K562 (cell line): Measurements from ENCODE around the gene IQCN. TPM values are rescaled to one million over a fixed set of nuclear protein-coding genes. Genes with fewer than 3 reads are reported as not detected.

Experiments
- BDP1 ChIP-seq: IDR thresholded peaks from 3 replicates; pipeline ENCODE4 v1.6.1; 2011; ENCODE audit not compliant: insufficient read length, insufficient read depth
- DACH1 ChIP-seq: fragments of 450-650 bp; IDR thresholded peaks from 2 replicates; pipeline ENCODE4 v1.6.1; 2018; ENCODE audit not compliant: partially characterized antibody
- DPF2 ChIP-seq: fragments of 450-650 bp; IDR thresholded peaks from 2 replicates; pipeline ENCODE4 v1.6.1; 2016
- E2F5 ChIP-seq: sonication (generic); formaldehyde crosslinking; IDR thresholded peaks from 2 replicates; pipeline ENCODE4 v1.8.0; 2022; ENCODE audit warnings: mild to moderate bottlenecking, missing genetic modification reagents
- FOXK1 ChIP-seq: sonication (generic); formaldehyde crosslinking; IDR thresholded peaks from 2 replicates; pipeline ENCODE4 v1.8.0; 2022; ENCODE audit warnings: missing genetic modification reagents, mild to moderate bottlenecking, borderline replicate concordance
- FOXK2 ChIP-seq, 2 experiments: fragments of 450-650 bp; IDR thresholded peaks in 1 of 2; conservative IDR thresholded peaks in 1 of 2; 2 replicates each; pipeline ENCODE4 v1.6.1; 2016; ENCODE audit warnings: low read depth in 2 of 2, mild to moderate bottlenecking in 1 of 2
- HDAC1 ChIP-seq, 2 experiments: fragments of 450-650 bp; IDR thresholded peaks; 2 replicates each; pipeline ENCODE4 v1.6.1; 2016 to 2017; ENCODE audit warnings: inconsistent platforms in 1 of 2, mild to moderate bottlenecking in 1 of 2, moderate library complexity in 1 of 2
- KDM1A ChIP-seq, 2 experiments: fragments of 450-650 bp; IDR thresholded peaks; 2 replicates each; pipeline ENCODE4 v1.6.1; 2016; ENCODE audit warnings: mild to moderate bottlenecking in 2 of 2
- LARP7 ChIP-seq: fragments of 450-650 bp; IDR thresholded peaks from 2 replicates; pipeline ENCODE4 v1.6.1; 2016
- LEF1 ChIP-seq: fragments of 450-650 bp; IDR thresholded peaks from 2 replicates; pipeline ENCODE4 v1.6.1; 2016; ENCODE audit warnings: mild to moderate bottlenecking
- MAFF ChIP-seq: IDR thresholded peaks from 2 replicates; pipeline ENCODE4 v1.6.1; 2012; ENCODE audit warnings: low read length, improper control_type of control experiment
- MBD1 ChIP-seq: fragments of 250-450 bp; sonication (Bioruptor Pico); IDR thresholded peaks from 2 replicates; pipeline ENCODE4 v1.8.0; 2022; ENCODE audit warnings: inconsistent platforms
- MBD2 ChIP-seq: sonication (generic); IDR thresholded peaks from 2 replicates; pipeline ENCODE4 v1.6.1; 2016; ENCODE audit warnings: low read depth, borderline replicate concordance
- MCM5 ChIP-seq: fragments of 450-650 bp; IDR thresholded peaks from 2 replicates; pipeline ENCODE4 v1.6.1; 2016; ENCODE audit warnings: low read depth
- MTA3 ChIP-seq: fragments of 450-650 bp; formaldehyde crosslinking; IDR thresholded peaks from 2 replicates; pipeline ENCODE4 v1.6.1; 2017; ENCODE audit warnings: mild to moderate bottlenecking, borderline replicate concordance
- NCOR1 ChIP-seq: fragments of 450-650 bp; IDR thresholded peaks from 2 replicates; pipeline ENCODE4 v1.6.1; 2016; ENCODE audit warnings: mild to moderate bottlenecking, moderate library complexity
- PRMT5 ChIP-seq: sonication (generic); formaldehyde crosslinking; IDR thresholded peaks from 2 replicates; pipeline ENCODE4 v1.5.0; 2020; ENCODE audit warnings: missing genetic modification reagents
- RBM34 ChIP-seq: fragments of 200-400 bp; formaldehyde crosslinking; IDR thresholded peaks from 2 replicates; pipeline ENCODE4 v1.6.1; 2018; ENCODE audit warnings: low read length, borderline replicate concordance; ENCODE audit not compliant: insufficient read depth
- SIX5 ChIP-seq, 2 experiments: IDR thresholded peaks; 2 replicates each; pipeline ENCODE4 v1.6.1; 2011; ENCODE audit warnings: low read length in 2 of 2, borderline replicate concordance in 1 of 2, low read depth in 1 of 2, mild to moderate bottlenecking in 1 of 2, moderate library complexity in 1 of 2; ENCODE audit not compliant: insufficient read depth in 1 of 2
- TAF1 ChIP-seq: IDR thresholded peaks from 2 replicates; pipeline ENCODE4 v1.6.1; 2011; ENCODE audit warnings: mild to moderate bottlenecking, low read length, moderate library complexity; ENCODE audit not compliant: insufficient read depth, control insufficient read depth, severe bottlenecking; ENCODE audit errors: extremely low read depth
- TAF15 ChIP-seq: fragments of 200-400 bp; formaldehyde crosslinking; IDR thresholded peaks from 2 replicates; pipeline ENCODE4 v1.6.1; 2017; ENCODE audit warnings: mild to moderate bottlenecking, low read depth, low read length, moderate library complexity
- ZBTB8A ChIP-seq: fragments of 450-650 bp; IDR thresholded peaks from 2 replicates; pipeline ENCODE4 v1.6.1; 2018; ENCODE audit warnings: mild to moderate bottlenecking, moderate library complexity; ENCODE audit not compliant: partially characterized antibody
- ZKSCAN3 ChIP-seq: fragments of 250-450 bp; sonication (Bioruptor Pico); IDR thresholded peaks from 2 replicates; pipeline ENCODE4 v1.4.0; 2020
- ZNF277 ChIP-seq: fragments of 250-450 bp; sonication (Bioruptor Pico); IDR thresholded peaks from 2 replicates; pipeline ENCODE4 v1.8.0; 2022; ENCODE audit warnings: inconsistent platforms, mild to moderate bottlenecking, moderate library complexity, borderline replicate concordance
- ZNF449 ChIP-seq: fragments of 250-450 bp; sonication (Bioruptor Pico); IDR thresholded peaks from 2 replicates; pipeline ENCODE4 v1.8.0; 2022; ENCODE audit warnings: moderate library complexity, mild to moderate bottlenecking, inconsistent platforms
- polyA plus RNA-seq, 8 experiments: library from polyadenylated mRNA; depleted of rRNA in 4 of 8; stranded (reverse) in 5 of 8; unstranded in 3 of 8; fragments of >200 nt; fragmentation: Nextera tagmentation in 2 of 8; fragmentation: Illumina TruSeq in 1 of 8; extraction: Ambion mirVana in 2 of 8; extraction: Trizol in 1 of 8; gene quantifications; 2 replicates each; pipeline versions ENCODE4 v1.2.1 to v1.2.3, GENCODE V29; 2011 to 2014; ENCODE audit warnings: inconsistent platforms in 1 of 8, missing spikeins in 1 of 8
- total RNA-seq, 7 experiments: library from RNA; depleted of rRNA in 6 of 7; stranded (reverse); fragments of >200 nt in 6 of 7; fragmentation: Illumina TruSeq in 2 of 7; extraction: Trizol in 2 of 7; gene quantifications; 2 replicates each; pipeline versions ENCODE4 v1.2.1 to v1.2.3, GENCODE V29; 2011 to 2021; ENCODE audit warnings: low replicate concordance in 1 of 7

Gene IQCN
- total and polyA plus RNA-seq, 9 of the 15 experiments (the other 6 are each of a cell fraction or from before 2014, with no cell fraction given) = 0.01 to 0.07 (median 0.04) TPM; not detected in 3

GRCh38 chr19:18292810-18293641 lies 18.8 kb upstream of the IQCN start (continued):
- TF ChIP-seq MBD2 (no peak), MTA3 (0 out of 2 replicates have a peak, but pooled peaks have one; percentile 18), RBM34 (no peak), TAF1 (peak; percentile 55), ZNF449 (CRISPR knock-in tag) (no peak), MAFF (no peak), PRMT5 (CRISPR knock-in tag) (no peak), LEF1 (peak; percentile 63), MBD1 (CRISPR knock-in tag) (no peak), DACH1 (no peak), SIX5 (IDR thresholded peaks at IDR 0.05; ENCODE audit: borderline replicate concordance in 1 of 2, insufficient read depth in 1 of 2, low read depth in 1 of 2, low read length in 2 of 2) (no peak), MCM5 (no peak), KDM1A (IDR thresholded peaks at IDR 0.05) (peak; percentile 92 to 94), LARP7 (no peak), TAF15 (no peak), ZKSCAN3 (no peak), E2F5 (no peak), DPF2 (peak; percentile 66), BDP1 (no peak), ZBTB8A (no peak), FOXK1 (no peak), FOXK2 (conservative IDR thresholded peaks at IDR 0.05 in 1 of 2, IDR thresholded peaks at IDR 0.05 in 1 of 2; ENCODE audit: low read depth in 2 of 2) (peak in 1 of 2 experiments; percentile 22; a peak in 1 of 4 replicates), ZNF277 (CRISPR knock-in tag) (no peak), HDAC1 (IDR thresholded peaks at IDR 0.05) (peak; percentile 41 to 91), NCOR1 (peak; percentile 61)
